Transverse colon (tissue), 4 donors: ENCODE data around the gene PSMG3. TPM values are rescaled to one million over a fixed set of nuclear protein-coding genes. Genes with fewer than 3 reads are reported as not detected.

Source experiments
- DNase-seq: peaks from one replicate; pipeline ENCODE4 v3.0.0-alpha.2; 2019
- H3K27ac ChIP-seq, 4 donors: fragments of 200-600 bp; sonication (generic); 2 replicates each; pipeline ENCODE4 v1.5.1; 2016 to 2018; ENCODE audit warnings: inconsistent platforms in 4 of 4
- H3K27me3 ChIP-seq: fragments of 200-600 bp; sonication (generic); 2 replicates; pipeline ENCODE4 v1.5.1; 2017; ENCODE audit warnings: inconsistent platforms
- H3K36me3 ChIP-seq, 4 donors: fragments of 200-600 bp; sonication (generic); 2 replicates each; pipeline ENCODE4 v1.5.1; 2017 to 2019; ENCODE audit warnings: inconsistent platforms in 4 of 4
- H3K4me1 ChIP-seq, 4 donors: fragments of 200-600 bp; sonication (generic); 2 replicates each; pipeline ENCODE4 v1.5.1; 2017 to 2020; ENCODE audit warnings: inconsistent platforms in 4 of 4
- H3K4me3 ChIP-seq, 4 donors: fragments of 200-600 bp; sonication (generic); 1 replicate in 1 of 4; 2 replicates in 3 of 4; pipeline versions ENCODE4 v1.5.1 to v1.6.1; 2017 to 2019; ENCODE audit warnings: inconsistent platforms in 4 of 4
- H3K9me3 ChIP-seq, 2 donors: fragments of 200-600 bp; sonication (generic); 2 replicates each; pipeline ENCODE4 v1.5.1; 2017 to 2019; ENCODE audit warnings: inconsistent platforms in 2 of 2
- CTCF ChIP-seq, 5 experiments: fragments of 200-600 bp in 3 of 5; fragments of 450-650 bp in 2 of 5; sonication (generic) in 3 of 5; IDR thresholded peaks; 1 replicate in 2 of 5; 2 replicates in 3 of 5; pipeline ENCODE4 v1.5.1; 2016 to 2017; ENCODE audit warnings: antibody characterized with exemption in 5 of 5, inconsistent platforms in 3 of 5, mild to moderate bottlenecking in 2 of 5, moderate library complexity in 1 of 5
- EP300 ChIP-seq: sonication (generic); formaldehyde crosslinking; IDR thresholded peaks from one replicate; pipeline ENCODE4 v1.6.1; 2017; ENCODE audit warnings: antibody characterized with exemption, low read depth
- POLR2A ChIP-seq: fragments of 450-650 bp; IDR thresholded peaks from one replicate; pipeline ENCODE4 v1.6.1; 2016; ENCODE audit warnings: antibody characterized with exemption, mild to moderate bottlenecking, moderate library complexity
- POLR2AphosphoS5 ChIP-seq, 3 donors: sonication (generic); formaldehyde crosslinking; IDR thresholded peaks; one replicate each; pipeline ENCODE4 v1.6.1; 2016; ENCODE audit warnings: antibody characterized with exemption in 3 of 3
- WGBS, 2 donors: methylation state at CpG; one replicate each; pipeline ENCODE4 v1.1.5; 2018; ENCODE audit warnings: low coverage in 1 of 2; 5-methylcytosine and 5-hydroxymethylcytosine counted together
- in situ Hi-C, 4 donors: fragments of 200-750 bp; cut with MboI; loops; one replicate each; pipeline versions ENCODE4 v1.15.0 to v1.15.1; 2017; ENCODE audit warnings: low sequenced_read_pairs in 3 of 4, low pct_ligation_motif_present in 1 of 4, low pct_unique_long_range_greater_than_20kb in 1 of 4
- intact Hi-C: fragments of 100-400 bp; cut with DNase I; formaldehyde crosslinking; loops from one replicate; pipeline ENCODE4 v1.15.1; 2023; ENCODE audit warnings: low total_unique reads
- total RNA-seq, 4 donors: library from RNA; depleted of rRNA; stranded (reverse); fragments of >200 nt; gene quantifications; one replicate each; pipeline ENCODE4 v1.1.0, GENCODE V29; 2016

The PSMG3 gene
- total RNA-seq, 4 donors from 2014 or later: 7.1 to 41.9 (median 27.6) TPM

- peaks cover 60% of the 10 kb centered on the region for H3K27me3 ChIP-seq
- no peak overlapping the region for H3K27ac ChIP-seq
- no peak for DNase-seq
- H3K36me3 ChIP-seq: no peaks in the 10 kb centered on the region
- WGBS, 2 donors: 78 to 93% methylated on average over 3 to 40 of the region's 41 CpGs
- no peaks in the 10 kb centered on the region for H3K9me3 ChIP-seq
- in situ Hi-C loops (no loop called here), intact Hi-C loops (no loop called here)
- no peak overlapping the region for H3K4me3 ChIP-seq
- no peaks in the 10 kb centered on the region for H3K4me1 ChIP-seq
- TF ChIP-seq POLR2AphosphoS5 (IDR thresholded peaks at IDR 0.05): no peak
- TF ChIP-seq EP300: no peak
Measured at GRCh38 chr7:1603346-1604225, 33.8 kb upstream of the PSMG3 start.

- 88% methylated on average over 15 of the region's 15 CpGs; no CpG with 5 or more reads in 1 of the 2 donors for WGBS, 2 donors
- no peaks in the 10 kb centered on the region for H3K9me3 ChIP-seq
- H3K4me1 ChIP-seq: no peaks in the 10 kb centered on the region
- intact Hi-C loops: no loop called here
- peaks cover 50% of the 10 kb centered on the region for H3K27me3 ChIP-seq
- no peak overlapping the region for H3K27ac ChIP-seq
- DNase-seq: no peak
- TF ChIP-seq POLR2AphosphoS5 (IDR thresholded peaks at IDR 0.05) (no peak), POLR2A (no peak), CTCF (IDR thresholded peaks at IDR 0.05) (no peak)
- H3K36me3 ChIP-seq: no peaks in the 10 kb centered on the region
- in situ Hi-C loops: no loop called here
- no peak overlapping the region for H3K4me3 ChIP-seq
Measured at GRCh38 chr7:1602386-1602785, 32.6 kb upstream of the PSMG3 start.

- H3K9me3 ChIP-seq: no peaks in the 10 kb centered on the region
- no peaks in the 10 kb centered on the region for H3K4me1 ChIP-seq
- intact Hi-C loops (no loop called here), in situ Hi-C loops (no loop called here)
- no peaks in the 10 kb centered on the region for H3K36me3 ChIP-seq
- no peak overlapping the region for H3K27ac ChIP-seq
- no peak overlapping the region for H3K4me3 ChIP-seq
- TF ChIP-seq POLR2AphosphoS5 (IDR thresholded peaks at IDR 0.05) (no peak), CTCF (IDR thresholded peaks at IDR 0.05) (no peak), EP300 (no peak), POLR2A (no peak)
- no peak for DNase-seq
- peaks cover 47% of the 10 kb centered on the region for H3K27me3 ChIP-seq
- WGBS, 2 donors: 74% methylated on average over 24 of the region's 24 CpGs; no CpG with 5 or more reads in 1 of the 2 donors
Measured at GRCh38 chr7:1601956-1602355, 32.1 kb upstream of the PSMG3 start.

- Histone ChIP-seq H3K27me3 (peaks cover 31% of the 10 kb centered on the region), H3K9me3 (no peaks in the 10 kb centered on the region), H3K4me3 (no peak overlapping the region), H3K27ac (no peak overlapping the region), H3K4me1 (no peaks in the 10 kb centered on the region), H3K36me3 (no peaks in the 10 kb centered on the region)
- intact Hi-C loops: no loop called here
- DNase-seq: no peak
- TF ChIP-seq CTCF (IDR thresholded peaks at IDR 0.05) (no peak), POLR2A (no peak)
- in situ Hi-C loops: loop anchor here in 3 of 4 donors (25.0 kb wide), 2 partner anchors 612 to 737 kb away; no protein-coding TSS in a partner anchor
- WGBS, 2 donors: 83% methylated on average over 29 of the region's 29 CpGs; no CpG with 5 or more reads in 1 of the 2 donors
Measured at GRCh38 chr7:1599640-1600395, 30.0 kb upstream of the PSMG3 start.
